Skin of body (tissue), 2 donors: Measurements from ENCODE around the gene KCP. TPM values are rescaled to one million over a fixed set of nuclear protein-coding genes. Genes with fewer than 3 reads are reported as not detected.
"Not testable (repeated sequence)": the region's sequence is repeated elsewhere in the genome, so short reads cannot be mapped to it uniquely, and the experiment has no call there.

ENCODE experiments used
- DNase-seq: peaks from one replicate; lab custom pipeline; 2025; lab: John Stamatoyannopoulos, UW
- total RNA-seq: library from RNA; depleted of rRNA; stranded (reverse); fragments of >200 nt; gene quantifications from one replicate; pipeline ENCODE4 v1.2.3, GENCODE V29; 2014

KCP gene
- total RNA-seq, 1 donor from 2014 or later = 1.4 TPM

GRCh38 chr7:128922496-128923410 lies 12.2 kb upstream of the KCP start:
- no peak for DNase-seq

DNA sequence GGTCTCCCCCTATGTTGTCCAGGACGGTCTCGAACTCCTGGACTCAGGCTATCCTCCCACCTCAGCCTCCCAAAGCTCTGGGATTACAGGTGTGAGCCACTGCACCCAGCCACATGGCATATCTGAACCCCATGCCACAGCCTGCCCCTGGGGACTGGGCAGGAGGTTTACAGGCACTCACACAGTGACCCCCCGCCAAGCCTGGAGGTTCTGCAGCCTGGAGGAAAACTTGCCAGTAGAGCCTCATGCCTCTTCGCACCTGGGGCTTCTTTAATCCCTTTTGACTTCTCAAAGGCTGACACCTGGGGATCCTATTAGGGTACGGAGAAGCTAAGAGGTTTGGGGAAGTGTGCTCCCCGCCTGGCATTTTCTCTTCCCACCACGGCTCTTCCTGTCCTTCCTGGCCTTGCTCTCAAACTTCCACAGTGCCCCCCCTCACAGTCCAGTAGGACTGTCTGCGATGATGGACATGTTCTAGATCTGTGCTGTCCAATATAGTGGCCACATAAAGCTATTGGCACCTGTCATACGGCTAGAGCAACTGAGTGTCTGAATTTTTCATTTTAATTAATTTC lies 11.4 kb upstream of the KCP start:
- no peak for DNase-seq

GRCh38 chr7:128920913-128921582 lies 10.5 kb upstream of the KCP start:
- DNase-seq = no peak

DNA sequence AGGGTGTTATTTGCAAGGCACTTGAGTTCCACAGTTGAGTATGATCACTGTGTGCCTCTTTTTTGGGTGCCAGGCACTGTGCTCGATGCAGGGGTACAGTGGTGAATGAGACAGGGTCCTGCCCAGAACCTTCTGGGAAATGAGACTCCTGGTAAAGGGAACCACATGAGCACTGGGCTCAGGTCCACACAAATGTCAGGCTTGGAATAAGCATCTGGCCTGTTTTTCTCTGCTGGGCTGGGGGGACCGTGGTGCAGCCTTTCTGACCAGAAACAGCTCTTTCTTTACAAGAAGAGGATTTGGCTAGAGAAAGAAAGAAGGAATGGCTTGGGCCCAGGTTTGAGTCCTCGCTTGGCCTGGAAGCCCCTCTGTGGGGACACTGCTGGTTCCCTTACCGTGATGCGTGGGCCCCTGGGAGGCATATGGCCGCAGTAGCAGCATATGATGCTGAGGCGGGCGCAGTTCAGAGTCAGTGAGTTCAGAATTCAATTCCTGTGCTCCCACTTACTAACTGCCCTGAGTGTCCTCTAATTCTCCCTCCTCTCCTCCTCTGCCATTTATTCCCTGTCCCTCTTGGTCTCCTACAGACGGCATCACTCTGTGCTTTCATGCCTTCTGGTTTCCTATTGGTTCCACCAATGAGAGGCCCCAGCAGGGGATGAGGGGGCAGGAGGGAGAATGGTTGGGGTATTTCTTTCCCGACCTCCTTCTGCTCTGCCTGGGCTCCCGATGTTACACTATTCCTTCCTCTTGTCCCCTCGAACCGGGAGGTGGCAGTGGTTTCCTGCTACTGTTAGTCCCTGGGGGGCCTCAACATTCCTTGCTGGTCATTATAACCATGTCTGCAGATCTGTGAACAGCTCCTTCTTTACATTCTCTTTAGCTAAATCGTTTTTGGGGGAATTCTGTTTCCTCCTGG lies 9.6 kb upstream of the KCP start:
- peak; percentile 3 for DNase-seq

DNA sequence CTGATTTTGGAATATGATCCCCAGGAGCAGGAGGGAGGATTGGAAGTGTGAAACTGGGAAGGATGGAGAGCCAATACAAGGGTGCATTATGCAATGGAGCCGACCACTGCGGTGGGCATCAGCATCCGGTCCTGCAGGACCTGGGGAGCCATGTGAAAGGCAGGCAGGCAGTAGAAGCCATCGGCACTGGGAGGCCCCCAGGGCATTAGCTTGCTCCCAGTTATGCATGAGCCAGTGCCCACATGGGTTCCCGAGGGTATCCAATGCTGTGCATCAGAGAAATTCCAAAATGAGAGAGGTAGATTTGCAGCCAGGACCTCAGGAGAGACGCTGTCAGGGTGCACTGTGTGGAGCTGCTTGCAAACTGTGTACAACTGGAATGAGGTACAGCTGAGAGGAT lies 8.7 kb upstream of the KCP start:
- DNase-seq = no peak

GRCh38 chr7:128918016-128918665 lies 7.6 kb upstream of the KCP start:
- no peak for DNase-seq

DNA sequence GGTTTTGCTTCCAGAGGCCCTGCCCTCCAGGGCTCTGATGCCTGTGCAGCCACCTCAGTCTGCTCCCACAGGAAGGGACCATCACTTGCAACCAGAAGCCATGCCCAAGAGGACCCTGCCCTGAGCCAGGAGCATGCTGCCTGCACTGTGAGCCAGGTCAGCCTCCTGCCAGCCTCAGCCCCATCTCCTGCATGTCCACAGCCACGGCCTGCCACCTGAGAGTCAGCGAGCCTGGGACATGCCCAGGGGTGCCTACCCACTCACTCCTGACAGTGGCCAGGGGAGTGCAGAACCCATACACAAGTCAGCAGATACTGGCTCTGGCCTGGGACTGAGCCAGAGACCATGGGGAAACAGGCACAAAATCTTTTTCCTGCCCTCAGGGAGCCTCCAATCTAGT lies 6.6 kb upstream of the KCP start:
- no peak for DNase-seq

DNA sequence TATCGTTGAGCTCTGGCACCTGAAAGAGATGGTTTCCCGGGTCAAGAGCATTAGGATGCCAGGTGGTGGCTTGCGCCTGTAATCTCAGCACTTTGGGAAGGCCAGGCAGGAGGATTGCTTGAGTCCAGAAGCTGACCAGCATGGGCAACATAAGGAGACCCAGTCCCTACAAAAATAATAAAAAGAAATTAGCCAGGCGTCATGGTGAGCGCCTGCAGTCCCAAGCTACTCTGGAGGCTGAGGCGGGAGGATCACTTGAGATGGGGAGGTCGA lies 6.1 kb upstream of the KCP start:
- DNase-seq = no peak

GRCh38 chr7:128915841-128916642 lies 5.5 kb upstream of the KCP start:
- DNase-seq = no peak

GRCh38 chr7:128915271-128915819 lies 4.8 kb upstream of the KCP start:
- no peak for DNase-seq

GRCh38 chr7:128914566-128915151 lies 4.2 kb upstream of the KCP start:
- DNase-seq = no peak

DNA sequence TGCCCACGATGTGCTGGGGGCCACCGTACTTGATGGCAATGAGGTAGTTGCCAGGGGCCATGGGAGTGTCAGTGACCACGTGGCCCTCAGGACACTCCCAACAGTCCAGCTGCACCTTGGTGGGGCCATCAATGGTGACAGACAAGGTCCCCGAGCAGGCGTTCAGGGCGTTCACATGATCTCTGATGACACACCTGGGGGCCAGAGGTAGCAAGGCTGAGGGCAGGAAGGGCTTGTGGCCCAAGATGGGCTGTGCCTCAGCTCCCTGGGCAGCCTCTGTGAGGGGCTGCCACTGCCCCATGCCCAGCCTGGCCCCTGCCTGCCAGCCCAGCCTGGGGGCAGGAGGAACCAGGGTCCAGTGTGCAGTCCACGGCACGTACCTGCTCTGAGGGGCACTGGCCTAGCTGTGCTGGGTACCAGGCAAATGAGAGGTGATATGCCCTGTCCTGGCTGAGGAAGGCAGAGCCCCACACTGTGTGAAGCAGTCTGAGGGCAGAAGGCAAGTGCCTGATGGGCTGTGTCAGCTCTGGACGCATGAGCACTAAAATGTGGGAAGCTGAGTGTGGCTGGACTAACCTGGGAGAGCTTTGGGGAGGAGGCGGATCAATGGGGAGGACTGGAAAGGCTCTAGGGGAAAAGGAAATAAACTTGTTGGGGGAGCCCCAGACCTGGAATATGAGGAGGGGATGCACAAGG lies 3.5 kb upstream of the KCP start:
- DNase-seq = no peak

DNA sequence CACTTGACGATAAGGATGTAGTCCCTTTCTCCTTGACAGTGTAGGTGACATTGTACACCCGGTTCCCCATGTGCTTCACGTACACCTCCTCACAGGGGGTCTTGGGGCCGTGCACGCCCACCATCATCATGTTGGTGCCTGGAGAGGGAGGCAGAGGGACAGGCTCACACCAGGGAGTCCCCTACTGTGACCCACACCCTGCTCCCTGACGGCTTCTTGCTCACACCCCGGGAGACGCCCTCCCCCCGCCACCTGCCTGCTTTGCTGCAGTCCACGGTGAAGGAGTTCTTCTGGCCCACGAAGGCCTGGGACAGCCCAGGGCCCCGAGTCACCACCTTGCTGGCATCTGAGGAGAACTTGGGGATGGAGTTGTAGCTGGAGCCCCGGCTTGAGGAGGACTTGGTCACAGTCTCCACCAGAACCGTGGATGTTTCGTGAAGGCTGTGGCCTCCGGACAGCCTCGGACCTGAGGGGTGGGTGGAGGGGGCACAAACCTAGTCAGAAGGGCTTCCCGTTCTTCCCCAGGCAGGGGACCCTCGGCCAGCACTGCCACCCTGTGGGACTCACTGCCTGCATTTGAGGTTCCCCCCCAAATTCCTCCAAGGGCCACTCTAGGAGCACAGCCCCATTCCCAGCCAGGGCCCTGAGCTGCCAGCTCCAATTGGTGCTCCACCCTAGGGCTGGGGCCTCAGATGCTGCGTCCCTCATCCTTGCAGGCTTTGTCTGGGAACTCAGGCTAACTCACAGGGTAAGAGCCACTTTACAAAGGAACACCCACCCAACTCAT lies 2.4 kb upstream of the KCP start:
- DNase-seq = not testable (repeated sequence)

DNA sequence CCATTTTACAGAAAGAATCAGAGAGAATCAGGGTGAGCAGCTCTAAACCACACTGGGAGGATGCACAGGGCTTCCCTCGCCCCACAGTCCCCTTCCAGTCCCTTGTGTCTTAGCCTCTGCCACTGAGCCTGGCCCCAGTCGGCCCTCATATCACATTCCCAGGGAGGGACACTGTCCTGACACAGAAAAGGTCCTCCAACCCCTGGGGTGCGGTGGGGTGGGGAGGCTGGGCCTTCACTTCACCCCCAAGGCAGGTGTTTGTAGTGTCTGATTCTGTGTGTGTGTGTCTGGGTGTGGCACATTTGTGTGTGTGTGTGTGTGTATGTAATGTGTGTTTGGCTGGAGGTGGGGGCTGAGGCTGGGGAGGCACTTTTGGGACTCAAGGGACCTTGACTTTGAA lies 1.8 kb upstream of the KCP start:
- no peak for DNase-seq

DNA sequence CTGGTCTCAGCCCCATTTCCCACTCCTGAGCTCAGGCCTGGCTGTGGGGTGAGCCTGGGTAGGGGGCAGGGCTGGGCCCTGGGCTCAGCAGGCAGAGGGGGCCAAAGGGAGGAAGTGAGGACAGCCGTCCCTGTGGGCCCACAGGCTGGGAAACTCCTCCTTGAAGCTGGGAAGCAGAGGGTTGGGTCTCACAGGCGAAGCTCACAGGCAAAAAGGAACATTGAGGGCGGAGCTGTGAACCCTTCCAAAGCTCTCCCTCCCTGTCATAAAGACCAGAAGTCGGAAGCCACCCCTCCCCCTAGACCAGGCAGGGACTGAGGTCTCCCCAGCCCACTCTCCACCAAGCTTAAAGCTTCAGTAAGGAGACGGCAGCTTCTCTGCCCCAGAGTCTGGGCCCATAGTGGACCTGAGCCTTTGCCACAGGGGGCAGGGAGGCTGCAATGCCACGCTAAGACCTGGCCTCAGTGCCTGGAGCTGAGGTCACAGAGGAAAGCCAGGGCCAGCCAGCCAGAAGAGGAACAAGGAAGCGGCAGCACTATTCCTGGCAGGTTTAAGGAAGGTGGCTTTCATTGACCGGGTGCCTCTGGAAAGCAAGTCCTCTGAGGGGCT lies 1.0 kb upstream of the KCP start:
- peak; percentile 30 for DNase-seq

GRCh38 chr7:128909625-128910568 lies 612 bp downstream of the KCP start:
- DNase-seq = peak; percentile 17
